Lower leg skin (tissue), 3 donors: ENCODE data around the gene NEGR1.

Source experiments
- POLR2A ChIP-seq, 2 donors: fragments of 450-650 bp; IDR thresholded peaks; one replicate each; pipeline ENCODE4 v1.6.1; 2016 to 2017; ENCODE audit warnings: antibody characterized with exemption in 2 of 2, mild to moderate bottlenecking in 1 of 2, moderate library complexity in 1 of 2
- TF ChIP-seq, protein P1 (sequence below), 3 donors: fragments of 450-650 bp; IDR thresholded peaks; one replicate each; pipeline ENCODE4 v1.5.1; 2016; ENCODE audit warnings: antibody characterized with exemption in 3 of 3, mild to moderate bottlenecking in 3 of 3, moderate library complexity in 2 of 3

DNA sequence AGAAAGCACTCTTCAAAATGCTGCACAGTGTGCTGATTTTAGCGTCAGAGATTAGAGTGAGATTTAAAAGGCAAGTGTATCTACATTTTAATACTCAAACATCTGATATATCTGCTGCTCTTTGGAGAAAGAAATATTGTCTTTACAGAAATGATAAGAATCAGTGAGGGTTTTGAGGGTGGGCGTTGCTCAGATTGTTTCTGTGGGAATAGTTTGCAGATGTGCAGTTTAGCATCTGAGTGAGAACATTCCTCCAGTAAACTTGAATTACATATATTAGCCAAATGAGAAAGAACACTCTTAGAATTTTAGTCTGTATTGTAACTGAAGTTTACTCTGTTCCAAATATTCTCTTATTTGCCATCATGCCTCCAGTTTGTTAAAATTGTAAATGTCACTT is 549.2 kb downstream of the NEGR1 start:
- TF ChIP-seq, protein P1, sequence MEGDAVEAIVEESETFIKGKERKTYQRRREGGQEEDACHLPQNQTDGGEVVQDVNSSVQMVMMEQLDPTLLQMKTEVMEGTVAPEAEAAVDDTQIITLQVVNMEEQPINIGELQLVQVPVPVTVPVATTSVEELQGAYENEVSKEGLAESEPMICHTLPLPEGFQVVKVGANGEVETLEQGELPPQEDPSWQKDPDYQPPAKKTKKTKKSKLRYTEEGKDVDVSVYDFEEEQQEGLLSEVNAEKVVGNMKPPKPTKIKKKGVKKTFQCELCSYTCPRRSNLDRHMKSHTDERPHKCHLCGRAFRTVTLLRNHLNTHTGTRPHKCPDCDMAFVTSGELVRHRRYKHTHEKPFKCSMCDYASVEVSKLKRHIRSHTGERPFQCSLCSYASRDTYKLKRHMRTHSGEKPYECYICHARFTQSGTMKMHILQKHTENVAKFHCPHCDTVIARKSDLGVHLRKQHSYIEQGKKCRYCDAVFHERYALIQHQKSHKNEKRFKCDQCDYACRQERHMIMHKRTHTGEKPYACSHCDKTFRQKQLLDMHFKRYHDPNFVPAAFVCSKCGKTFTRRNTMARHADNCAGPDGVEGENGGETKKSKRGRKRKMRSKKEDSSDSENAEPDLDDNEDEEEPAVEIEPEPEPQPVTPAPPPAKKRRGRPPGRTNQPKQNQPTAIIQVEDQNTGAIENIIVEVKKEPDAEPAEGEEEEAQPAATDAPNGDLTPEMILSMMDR (IDR thresholded peaks at IDR 0.05), result no peak
- no peak for TF ChIP-seq POLR2A (IDR thresholded peaks at IDR 0.05)
